Measurements from ENCODE around the gene FNDC3B. TPM values are rescaled to one million over a fixed set of nuclear protein-coding genes. Genes with fewer than 3 reads are reported as not detected.

The FNDC3B gene
- total and polyA plus RNA-seq, 9 of the 15 experiments (the other 6 are each of a cell fraction or from before 2014, with no cell fraction given): 7.0 to 35.8 (median 16.2) TPM

GRCh38 chr3:172324611-172325203 is 285.3 kb downstream of the FNDC3B start:
- DNase-seq (ENCODE audit: extremely low read depth in 1 of 4, low spot score in 3 of 4) (no peak), ATAC-seq (no peak; the same call in 2 of the 3 replicates), FAIRE-seq (no peak)
- H3K4me2 ChIP-seq (ENCODE audit: insufficient read depth, low read length): no peak overlapping the region
- no peak overlapping the region for H3K27ac ChIP-seq (ENCODE audit: extremely low read depth, low read depth, low read length)
- peaks cover 0 to 9% of the 10 kb centered on the region in 2 experiments; a peak in 2 of 5 replicates for H3K4me1 ChIP-seq (replicated peaks in 1 of 2; ENCODE audit: control insufficient read depth in 2 of 2, insufficient read depth in 2 of 2, low read length in 2 of 2)
- no peaks in the 10 kb centered on the region for H3K79me2 ChIP-seq (ENCODE audit: control insufficient read depth, insufficient read depth, low read length)
- intact Hi-C loops (cut with micrococcal nuclease) (no loop called here), in situ Hi-C loops (cut with MboI) (no loop called here)
- H3K4me3 ChIP-seq: no peak overlapping the region
- no peaks in the 10 kb centered on the region for H3K9me1 ChIP-seq (ENCODE audit: control insufficient read depth, insufficient read depth, low read length)
- POLR2A ChIA-PET: interaction anchor here (1.0 kb wide), 1 partner anchor 285 kb away, joined by 3 read pairs; the partner anchor contains the start of gene FNDC3B
- peaks cover 47% of the 10 kb centered on the region; the same call in 2 of the 3 replicates for H3K36me3 ChIP-seq (ENCODE audit: control insufficient read depth, insufficient read depth, low read length)
- H3K9ac ChIP-seq (ENCODE audit: insufficient read depth in 1 of 2, low read depth in 2 of 2, low read length in 2 of 2): no peak overlapping the region
- H3K27me3 ChIP-seq (ENCODE audit: control insufficient read depth in 2 of 2, insufficient read depth in 2 of 2, low read length in 2 of 2): no peaks in the 10 kb centered on the region
- no peaks in the 10 kb centered on the region for H4K20me1 ChIP-seq (replicated peaks; ENCODE audit: control insufficient read depth, insufficient read depth, low read length)
- no TSS peak for BruUV-seq (replicated peaks)
- H3K9me3 ChIP-seq (replicated peaks; ENCODE audit: control insufficient read depth, insufficient read depth, low read depth, low read length): no peaks in the 10 kb centered on the region
- CTCF ChIA-PET (ENCODE audit: low intra/inter-chr PET ratio): no interaction called here
- 92% methylated on average over 7 of the region's 7 CpGs for WGBS (ENCODE audit: insufficient coverage, low coverage, missing lambda C conversion rate)
- TF ChIP-seq ZNF431 (CRISPR knock-in tag; IDR thresholded peaks at IDR 0.05) (no peak), ZNF609 (CRISPR knock-in tag; IDR thresholded peaks at IDR 0.05; ENCODE audit: borderline replicate concordance) (no peak), ZNF134 (CRISPR knock-in tag; conservative IDR thresholded peaks at IDR 0.05) (no peak), POLR2A (conservative IDR thresholded peaks at IDR 0.05) (no peak), SREBF1 (IDR thresholded peaks at IDR 0.05; ENCODE audit: borderline replicate concordance, low read depth, low read length) (no peak), BRF2 (IDR thresholded peaks at IDR 0.05; ENCODE audit: borderline replicate concordance, insufficient read depth, insufficient read length) (no peak), DIDO1 (tag; IDR thresholded peaks at IDR 0.05; ENCODE audit: low read depth) (no peak), MAZ (CRISPR knock-in tag; conservative IDR thresholded peaks at IDR 0.05 in 1 of 2, IDR thresholded peaks at IDR 0.05 in 1 of 2) (no peak), KLF13 (tag; IDR thresholded peaks at IDR 0.05; ENCODE audit: borderline replicate concordance, low read depth) (no peak), GTF2B (IDR thresholded peaks at IDR 0.05; ENCODE audit: extremely low read depth, insufficient read length) (no peak), YBX1 (IDR thresholded peaks at IDR 0.05) (no peak), HDAC8 (tag; IDR thresholded peaks at IDR 0.05) (no peak), HMG20B (CRISPR knock-in tag; IDR thresholded peaks at IDR 0.05) (no peak), TEAD1 (CRISPR knock-in tag; IDR thresholded peaks at IDR 0.05) (no peak), HMBOX1 (IDR thresholded peaks at IDR 0.05) (no peak)
- no peak overlapping the region for H2AFZ ChIP-seq (ENCODE audit: low read depth, low read length)
